Pulmonary artery endothelial cell (primary cell): Measurements from ENCODE around the gene LSM5. TPM values are rescaled to one million over a fixed set of nuclear protein-coding genes. Genes with fewer than 3 reads are reported as not detected.

Experiments used
- DNase-seq: peaks from one replicate; pipeline ENCODE4 v3.0.0-alpha.2; 2011; ENCODE audit warnings: low read depth, low spot score
- total RNA-seq: library from RNA; depleted of rRNA; stranded (reverse); fragments of >200 nt; gene quantifications from 2 replicates; pipeline ENCODE4 v1.2.3, GENCODE V29; 2014

The LSM5 gene
- total RNA-seq, 1 donor from 2014 or later = 23.1 TPM

DNA sequence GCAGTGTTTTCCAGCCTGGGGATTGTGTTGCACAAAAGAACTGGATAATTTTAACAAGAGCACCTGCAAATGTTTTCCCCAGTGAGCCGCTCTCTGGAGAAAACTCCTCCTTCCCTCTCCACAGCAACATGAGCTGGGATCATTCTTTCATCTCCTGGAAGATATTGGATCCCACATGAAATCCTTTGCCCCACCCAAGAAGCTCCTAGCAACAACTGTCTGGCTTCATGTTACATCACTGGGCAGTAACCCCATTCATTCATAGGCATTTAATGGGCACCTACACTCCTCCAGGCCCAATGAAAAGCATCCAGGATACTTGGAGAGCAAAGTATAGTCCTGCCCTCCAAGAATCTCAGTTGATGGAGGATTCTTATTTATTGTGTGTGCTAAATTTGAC, 27.2 kb downstream of the LSM5 start:
- DNase-seq = no peak

DNA sequence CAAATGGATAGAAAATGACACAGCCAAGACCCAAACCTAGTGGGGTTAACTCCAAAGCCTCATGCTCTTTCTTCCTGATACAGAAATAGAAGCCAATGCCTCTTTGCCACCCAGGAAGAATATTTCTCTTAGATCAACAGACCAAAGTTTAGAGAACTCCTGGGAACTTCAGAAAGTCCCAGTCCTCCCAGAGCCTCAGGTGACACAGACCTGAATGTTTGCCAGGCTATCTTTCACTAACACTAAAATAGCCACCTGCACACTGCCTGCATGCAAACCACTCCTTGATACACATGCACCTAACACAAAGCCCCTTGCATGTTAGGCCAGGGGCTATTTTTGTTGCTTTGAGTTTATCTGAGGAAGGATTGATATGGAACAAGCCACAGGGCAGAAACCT, 27.7 kb downstream of the LSM5 start:
- DNase-seq = no peak

DNA sequence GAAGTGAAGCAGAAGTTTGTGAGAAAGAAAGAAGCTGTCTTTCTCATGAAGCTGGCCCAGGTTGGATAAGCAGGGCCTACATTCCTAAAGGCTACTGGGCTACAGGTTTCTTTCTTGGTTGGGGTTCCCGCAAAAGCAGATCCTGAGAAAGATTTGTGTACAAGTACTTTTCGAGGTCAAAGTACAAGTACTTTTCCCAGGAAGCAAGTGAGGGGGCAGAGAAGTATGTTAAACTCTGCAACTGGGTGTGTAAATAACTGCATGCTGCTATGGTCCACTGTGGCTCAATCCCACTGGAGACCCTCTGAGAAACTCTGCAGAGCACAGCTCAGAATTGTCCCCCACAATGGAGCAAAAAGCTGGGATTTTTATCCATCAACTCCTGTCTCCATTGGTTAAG, 28.7 kb downstream of the LSM5 start:
- no peak for DNase-seq

DNA sequence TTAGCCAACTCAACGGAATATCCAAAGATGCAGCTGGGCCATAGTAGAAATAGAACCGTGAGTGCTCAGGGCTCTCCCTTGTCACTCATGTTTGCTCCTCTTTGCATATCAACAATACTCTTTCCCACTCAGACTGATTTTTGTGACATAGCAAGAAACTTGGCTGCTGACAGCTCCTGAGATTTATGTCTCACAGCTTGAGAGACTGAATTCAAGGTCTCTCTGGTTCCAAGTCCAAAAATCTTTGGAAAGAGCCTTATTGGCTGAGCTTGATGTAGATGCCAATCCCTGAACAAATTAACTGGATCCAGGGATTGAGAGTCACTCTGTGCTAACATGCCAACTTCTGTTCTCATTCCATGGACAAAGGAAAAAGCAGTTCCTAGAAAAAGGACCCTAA, 30.4 kb downstream of the LSM5 start:
- DNase-seq = no peak

DNA sequence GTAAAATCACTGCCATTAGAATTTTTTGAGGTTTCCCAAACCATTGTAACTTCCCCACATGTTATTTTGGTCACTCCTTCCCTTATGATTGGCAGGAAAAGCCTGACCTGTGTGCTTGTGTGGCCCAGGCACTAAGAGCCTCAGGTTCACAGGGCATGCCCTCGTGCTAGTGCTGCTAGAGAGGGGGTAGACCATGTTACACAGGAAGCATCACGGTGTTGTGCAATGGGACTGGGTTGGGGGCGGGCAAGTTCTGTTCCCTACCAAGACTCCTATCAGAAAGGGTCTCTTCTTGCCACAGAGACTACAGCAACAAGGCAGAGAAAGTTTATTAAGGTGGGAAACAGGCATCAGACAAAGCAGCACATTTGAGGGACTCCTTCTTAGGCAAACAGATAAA, 32.2 kb downstream of the LSM5 start:
- no peak for DNase-seq

DNA sequence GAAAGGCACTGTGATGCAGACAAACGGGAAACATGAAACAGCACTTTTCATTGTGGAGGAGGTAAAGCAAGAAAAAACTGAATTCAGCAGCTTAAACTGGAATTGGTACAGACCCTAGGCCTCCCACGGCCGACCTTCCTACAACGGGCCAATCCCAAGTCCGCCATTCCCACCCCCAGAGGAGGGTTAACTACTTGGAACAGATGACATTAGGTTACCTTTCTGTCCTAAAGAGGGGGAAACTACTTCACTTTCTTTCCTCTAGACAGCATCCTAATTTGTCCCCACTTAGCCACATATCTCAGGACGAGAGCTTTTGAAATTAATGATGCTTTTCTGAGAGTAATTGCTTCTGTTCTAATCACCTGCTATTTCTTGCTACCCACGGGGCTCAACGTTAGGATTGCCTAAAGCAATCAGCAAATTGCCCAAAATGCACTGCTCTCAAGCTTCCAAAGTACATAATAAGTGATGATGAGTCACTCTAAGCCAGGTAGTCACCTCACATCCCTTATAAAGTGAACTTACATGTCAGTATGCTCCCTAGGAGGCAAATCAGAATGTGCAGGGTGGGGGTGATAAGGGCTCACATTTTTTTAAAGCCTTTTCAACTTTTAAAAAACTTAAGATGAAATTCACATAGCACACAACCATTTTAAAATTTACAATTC, 36.7 kb downstream of the LSM5 start:
- no peak for DNase-seq

DNA sequence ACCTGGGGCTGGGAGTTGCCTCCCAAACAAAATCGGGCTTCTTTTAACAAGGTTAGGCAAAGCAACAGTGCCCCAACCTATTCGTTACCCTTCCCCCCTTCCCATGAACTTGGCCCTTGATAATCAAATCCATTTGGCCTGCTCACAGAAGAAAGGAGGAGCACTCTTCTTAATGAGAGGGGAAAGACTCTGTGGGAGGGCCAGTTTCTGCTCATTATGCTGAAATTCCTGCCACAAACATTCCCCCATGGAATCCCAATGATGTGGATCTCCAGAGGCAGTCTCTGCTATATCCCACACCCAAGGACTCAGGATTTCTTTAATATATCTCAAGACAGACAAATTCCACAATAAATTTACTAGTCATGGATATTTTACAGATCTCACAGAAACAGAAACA, 43.0 kb downstream of the LSM5 start:
- DNase-seq = no peak

DNA sequence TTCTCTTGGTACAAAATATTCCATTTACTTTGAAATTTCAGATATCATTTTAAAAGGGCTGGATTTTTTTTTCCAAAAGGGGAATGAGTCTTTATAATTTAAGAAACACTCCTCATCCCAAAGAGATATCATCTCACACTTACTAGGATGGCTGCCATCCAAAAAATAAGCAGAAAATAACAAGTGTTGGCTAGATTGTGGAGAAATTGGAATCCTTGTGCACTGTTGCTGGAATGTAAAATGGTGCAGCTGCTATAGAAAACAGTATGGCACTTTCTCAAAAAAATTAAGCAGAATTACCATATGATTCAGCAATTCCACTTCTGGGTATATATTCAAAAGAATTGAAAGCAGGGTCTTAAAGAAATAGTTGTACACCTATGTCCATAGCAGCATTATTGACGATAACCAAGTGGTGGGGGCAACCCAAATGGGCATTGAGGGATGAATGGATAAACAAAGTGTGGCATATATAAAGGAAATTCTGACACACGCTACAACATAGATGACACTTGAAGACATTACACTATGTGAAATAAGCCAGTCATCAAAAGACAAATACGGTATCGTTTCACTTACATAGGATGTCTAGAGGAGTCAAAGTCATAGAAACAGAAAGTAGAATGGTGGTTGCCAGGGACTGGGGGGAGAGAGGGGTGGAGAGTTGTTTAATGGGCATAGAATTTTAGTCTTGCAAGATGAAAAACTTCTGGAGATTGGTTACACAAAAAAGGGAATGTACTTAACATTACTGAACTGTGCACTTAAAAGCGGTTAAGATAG, 53.8 kb downstream of the LSM5 start:
- DNase-seq = no peak

Other genes starting within 250 kb of the LSM5 start
- gene AVL9, start 5.1 kb upstream of the LSM5 start, total RNA-seq = 32.9 TPM in 2 replicates